Panc1 (cell line): ENCODE data around the gene PDS5B.

Experiments
- CTCF ChIP-seq: fragments of 450-650 bp; IDR thresholded peaks from 2 replicates; pipeline ENCODE4 v1.5.1; 2017; ENCODE audit warnings: mild to moderate bottlenecking
- POLR2AphosphoS5 ChIP-seq: IDR thresholded peaks from 2 replicates; pipeline ENCODE4 v1.6.1; 2012; ENCODE audit warnings: mild to moderate bottlenecking, low read depth, low read length, moderate library complexity
- REST ChIP-seq, 2 experiments: IDR thresholded peaks; 2 replicates each; pipeline ENCODE4 v1.6.1; 2011 to 2012; ENCODE audit warnings: low read depth in 2 of 2, control low read depth in 1 of 2, low read length in 1 of 2, mild to moderate bottlenecking in 1 of 2, moderate library complexity in 1 of 2; ENCODE audit not compliant: insufficient read depth in 1 of 2
- SIN3A ChIP-seq: IDR thresholded peaks from 2 replicates; pipeline ENCODE4 v1.6.1; 2012; ENCODE audit warnings: low read depth, mild to moderate bottlenecking, low read length, moderate library complexity, borderline replicate concordance; ENCODE audit not compliant: insufficient read depth

DNA sequence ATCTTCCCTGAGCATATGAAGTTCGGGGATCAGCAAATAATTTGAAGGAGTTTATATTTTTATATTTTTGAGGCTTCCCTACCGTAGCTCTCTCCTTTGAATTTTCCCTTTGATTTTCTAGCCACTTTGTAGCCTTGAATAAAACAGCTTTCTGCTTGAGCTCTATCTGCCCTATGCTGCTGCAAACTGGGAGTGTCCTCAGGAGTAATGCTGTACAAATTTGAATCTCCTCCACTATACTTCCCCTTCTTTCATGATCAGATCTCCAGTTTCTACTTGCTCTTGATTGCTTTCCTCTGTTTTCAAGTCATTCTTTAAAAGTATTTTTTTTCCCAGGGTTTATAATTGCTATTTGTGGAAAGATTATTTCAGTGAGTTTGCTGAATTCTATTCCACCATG lies 14.6 kb downstream of the PDS5B start:
- TF ChIP-seq CTCF: no peak
- no peak for TF ChIP-seq POLR2AphosphoS5
- TF ChIP-seq SIN3A: no peak
- no peak for TF ChIP-seq REST (IDR thresholded peaks at IDR 0.05; ENCODE audit: insufficient read depth in 1 of 2, low read depth in 2 of 2, low read length in 1 of 2)
